CD4-positive, alpha-beta T cell (primary cell): Measurements from ENCODE around the gene RGS17. TPM values are rescaled to one million over a fixed set of nuclear protein-coding genes. Genes with fewer than 3 reads are reported as not detected.

ENCODE experiments used
- ATAC-seq: fragments of 200-7000 bp; cut with Tn5 transposase; one replicate; pipeline ENCODE4 v1.10.0; 2022; ENCODE audit warnings: mild to moderate bottlenecking; ENCODE audit not compliant: poor library complexity
- CTCF ChIA-PET: fragments of 350-600 bp; sonication (Branson Sonifier 250); formaldehyde crosslinking; loops from one replicate; lab custom pipeline; 2021; ENCODE audit warnings: antibody characterized with exemption, inconsistent platforms; lab: Charles Lee
- POLR2A ChIA-PET: fragments of 350-600 bp; sonication (Branson Sonifier 250); formaldehyde crosslinking; loops from one replicate; lab custom pipeline; 2021; ENCODE audit warnings: antibody characterized with exemption, inconsistent platforms; lab: Charles Lee
- DNase-seq, 14 experiments: peaks; one replicate each; pipeline ENCODE4 v3.0.0-alpha.2; 2013 to 2020; ENCODE audit warnings: mixed read lengths in 2 of 14
- H3K27ac ChIP-seq, 2 donors: one replicate each; pipeline versions ENCODE4 v1.5.1 to v1.7.0; 2013; ENCODE audit warnings: low read length in 2 of 2, low read depth in 1 of 2, mild to moderate bottlenecking in 1 of 2
- H3K27me3 ChIP-seq, 2 experiments: 1 replicate in 1 of 2; 2 replicates in 1 of 2; pipeline versions ENCODE4 v1.6.1 to v1.7.0; 2013; ENCODE audit warnings: low read length in 2 of 2, control low read depth in 1 of 2, mild to moderate bottlenecking in 1 of 2, moderate library complexity in 1 of 2; ENCODE audit not compliant: insufficient read depth in 2 of 2, control insufficient read depth in 1 of 2
- H3K36me3 ChIP-seq: one replicate; pipeline ENCODE4 v1.6.1; 2013; ENCODE audit warnings: low read length, control low read depth; ENCODE audit not compliant: insufficient read depth
- H3K4me1 ChIP-seq: one replicate; pipeline ENCODE4 v1.6.1; 2013; ENCODE audit warnings: low read length, control low read depth; ENCODE audit not compliant: insufficient read depth
- H3K4me3 ChIP-seq: one replicate; pipeline ENCODE4 v1.5.1; 2013; ENCODE audit warnings: mild to moderate bottlenecking, low read length, moderate library complexity
- H3K9me3 ChIP-seq, 2 experiments: 1 replicate in 1 of 2; 2 replicates in 1 of 2; pipeline versions ENCODE4 v1.6.1 to v1.7.0; 2013; ENCODE audit warnings: low read length in 2 of 2, mild to moderate bottlenecking in 2 of 2, control low read depth in 1 of 2, moderate library complexity in 1 of 2; ENCODE audit not compliant: control insufficient read depth in 1 of 2, insufficient read depth in 1 of 2
- H3K27ac Mint-ChIP-seq: one replicate; pipeline ENCODE4 v1.8.0; 2020; ENCODE audit warnings: mixed read lengths
- H3K27me3 Mint-ChIP-seq: one replicate; pipeline ENCODE4 v1.8.0; 2021; ENCODE audit warnings: mixed read lengths
- H3K36me3 Mint-ChIP-seq: one replicate; pipeline ENCODE4 v1.8.0; 2021; ENCODE audit warnings: low read depth, mixed read lengths
- H3K4me1 Mint-ChIP-seq: one replicate; pipeline ENCODE4 v1.8.0; 2021; ENCODE audit warnings: low read depth, mixed read lengths
- H3K4me3 Mint-ChIP-seq: one replicate; pipeline ENCODE4 v1.8.0; 2020; ENCODE audit warnings: mild to moderate bottlenecking, mixed read lengths
- H3K9me3 Mint-ChIP-seq: one replicate; pipeline ENCODE4 v1.8.0; 2020; ENCODE audit warnings: mixed read lengths
- intact Hi-C, 2 experiments: fragments of 100-400 bp; cut with DNase I in 1 of 2; cut with micrococcal nuclease in 1 of 2; formaldehyde crosslinking; loops; one replicate each; pipeline versions ENCODE4 v1.15.1 to v1.9.0; 2023 to 2025; cut with DNase I, micrococcal nuclease
- total RNA-seq, 174 experiments: library from RNA in 2 of 174; stranded (reverse) in 2 of 174; gene quantifications; one replicate each; pipeline ENCODE4 v1.2.3 and lab custom pipeline; 2021 to 2026
- TF ChIP-seq, protein P1 (sequence below): fragments of 200-600 bp; IDR thresholded peaks from one replicate; pipeline ENCODE4 v1.8.0; 2022; ENCODE audit warnings: antibody characterized with exemption, mild to moderate bottlenecking

Gene RGS17
- total RNA-seq, 2 experiments from 2014 or later, result not detected

- H3K4me1 Mint-ChIP-seq, result no peaks in the 10 kb centered on the region
Observed at GRCh38 chr6:153167907-153168306, 36.8 kb upstream of the RGS17 start.

GRCh38 chr6:153167061-153167891, 36.2 kb upstream of the RGS17 start:
- Histone ChIP-seq H3K4me1 (no peaks in the 10 kb centered on the region), H3K9me3 (no peaks in the 10 kb centered on the region), H3K36me3 (no peaks in the 10 kb centered on the region), H3K27ac (no peak overlapping the region), H3K4me3 (no peak overlapping the region), H3K27me3 (no peaks in the 10 kb centered on the region)
- ATAC-seq (no peak), DNase-seq (no peak)
- TF ChIP-seq, protein P1, sequence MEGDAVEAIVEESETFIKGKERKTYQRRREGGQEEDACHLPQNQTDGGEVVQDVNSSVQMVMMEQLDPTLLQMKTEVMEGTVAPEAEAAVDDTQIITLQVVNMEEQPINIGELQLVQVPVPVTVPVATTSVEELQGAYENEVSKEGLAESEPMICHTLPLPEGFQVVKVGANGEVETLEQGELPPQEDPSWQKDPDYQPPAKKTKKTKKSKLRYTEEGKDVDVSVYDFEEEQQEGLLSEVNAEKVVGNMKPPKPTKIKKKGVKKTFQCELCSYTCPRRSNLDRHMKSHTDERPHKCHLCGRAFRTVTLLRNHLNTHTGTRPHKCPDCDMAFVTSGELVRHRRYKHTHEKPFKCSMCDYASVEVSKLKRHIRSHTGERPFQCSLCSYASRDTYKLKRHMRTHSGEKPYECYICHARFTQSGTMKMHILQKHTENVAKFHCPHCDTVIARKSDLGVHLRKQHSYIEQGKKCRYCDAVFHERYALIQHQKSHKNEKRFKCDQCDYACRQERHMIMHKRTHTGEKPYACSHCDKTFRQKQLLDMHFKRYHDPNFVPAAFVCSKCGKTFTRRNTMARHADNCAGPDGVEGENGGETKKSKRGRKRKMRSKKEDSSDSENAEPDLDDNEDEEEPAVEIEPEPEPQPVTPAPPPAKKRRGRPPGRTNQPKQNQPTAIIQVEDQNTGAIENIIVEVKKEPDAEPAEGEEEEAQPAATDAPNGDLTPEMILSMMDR, result no peak
- Mint-ChIP-seq H3K27ac (no peak overlapping the region), H3K4me1 (no peaks in the 10 kb centered on the region), H3K4me3 (no peak overlapping the region), H3K27me3 (peaks cover 23% of the 10 kb centered on the region), H3K36me3 (no peaks in the 10 kb centered on the region), H3K9me3 (no peaks in the 10 kb centered on the region)
- ChIA-PET CTCF (no interaction called here), POLR2A (no interaction called here)
- intact Hi-C loops, result no loop called here

More at GRCh38 chr6:153167907-153168306, 36.8 kb upstream of the RGS17 start:
- Histone ChIP-seq H3K27ac (no peak overlapping the region), H3K36me3 (no peaks in the 10 kb centered on the region), H3K4me1 (no peaks in the 10 kb centered on the region), H3K27me3 (no peaks in the 10 kb centered on the region), H3K9me3 (no peaks in the 10 kb centered on the region), H3K4me3 (no peak overlapping the region)
- Mint-ChIP-seq H3K9me3 (no peaks in the 10 kb centered on the region), H3K4me3 (no peak overlapping the region), H3K27ac (no peak overlapping the region), H3K36me3 (no peaks in the 10 kb centered on the region), H3K27me3 (peaks cover 23% of the 10 kb centered on the region)
- intact Hi-C loops, result no loop called here
- DNase-seq (no peak), ATAC-seq (no peak)
- ChIA-PET POLR2A (no interaction called here), CTCF (no interaction called here)
- TF ChIP-seq, protein P1, result no peak

DNA sequence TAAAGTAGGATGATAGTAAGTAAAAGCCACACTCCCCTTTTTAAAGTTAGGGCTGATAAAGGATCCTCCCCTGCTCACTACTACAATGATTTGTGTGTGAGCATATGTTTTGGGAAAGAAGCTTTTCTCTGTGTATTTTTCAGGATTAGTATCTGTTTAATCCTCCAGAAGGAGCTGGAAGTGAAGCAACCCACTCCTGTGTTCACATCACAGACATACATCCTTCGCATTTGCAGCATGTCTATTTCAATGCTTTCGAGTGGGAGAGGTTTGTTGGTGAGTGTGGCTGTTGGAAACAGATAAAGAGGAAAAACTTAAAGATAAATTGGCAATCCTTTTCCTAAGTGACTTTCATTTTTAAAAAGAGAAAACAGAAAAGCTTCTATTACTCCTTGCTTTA, 31.6 kb upstream of the RGS17 start:
- ChIA-PET POLR2A (no interaction called here), CTCF (no interaction called here)
- Histone ChIP-seq H3K27me3 (no peaks in the 10 kb centered on the region), H3K36me3 (no peaks in the 10 kb centered on the region), H3K27ac (no peak overlapping the region), H3K4me1 (no peaks in the 10 kb centered on the region), H3K9me3 (no peaks in the 10 kb centered on the region), H3K4me3 (no peak overlapping the region)
- H3K4me1 Mint-ChIP-seq, result no peaks in the 10 kb centered on the region
- TF ChIP-seq, protein P1, result no peak
- no peak overlapping the region for H3K4me3 Mint-ChIP-seq
- intact Hi-C loops, result no loop called here
- no peaks in the 10 kb centered on the region for H3K36me3 Mint-ChIP-seq
- H3K27ac Mint-ChIP-seq, result no peak overlapping the region
- peaks cover 28% of the 10 kb centered on the region for H3K27me3 Mint-ChIP-seq
- DNase-seq (no peak), ATAC-seq (no peak)
- no peaks in the 10 kb centered on the region for H3K9me3 Mint-ChIP-seq
